Ishikawa (cell line): ENCODE measurements around the gene PPP1R13B.

Source experiments
- CEBPB ChIP-seq: IDR thresholded peaks from 2 replicates; pipeline ENCODE4 v1.6.1; 2012
- CREB1 ChIP-seq: IDR thresholded peaks from 2 replicates; pipeline ENCODE4 v1.6.1; 2012; ENCODE audit warnings: low read depth
- EP300 ChIP-seq: IDR thresholded peaks from 2 replicates; pipeline ENCODE4 v1.6.1; 2012; ENCODE audit warnings: borderline replicate concordance
- FOXM1 ChIP-seq: IDR thresholded peaks from 2 replicates; pipeline ENCODE4 v1.6.1; 2012; ENCODE audit warnings: low read depth, borderline replicate concordance
- RAD21 ChIP-seq: IDR thresholded peaks from 2 replicates; pipeline ENCODE4 v1.6.1; 2012; ENCODE audit warnings: low read depth
- TAF1 ChIP-seq: IDR thresholded peaks from 2 replicates; pipeline ENCODE4 v1.6.1; 2012; ENCODE audit warnings: low read depth, mild to moderate bottlenecking
- TCF12 ChIP-seq: IDR thresholded peaks from 2 replicates; pipeline ENCODE4 v1.6.1; 2012; ENCODE audit warnings: low read depth
- TEAD4 ChIP-seq: IDR thresholded peaks from 2 replicates; pipeline ENCODE4 v1.6.1; 2012
- USF1 ChIP-seq: IDR thresholded peaks from 2 replicates; pipeline ENCODE4 v1.6.1; 2012
- YY1 ChIP-seq: IDR thresholded peaks from 2 replicates; pipeline ENCODE4 v1.6.1; 2012; ENCODE audit warnings: low read depth
- ZBTB7A ChIP-seq: IDR thresholded peaks from 2 replicates; pipeline ENCODE4 v1.6.1; 2012; ENCODE audit warnings: low read depth
- TF ChIP-seq, protein P1 (sequence below): IDR thresholded peaks from 2 replicates; pipeline ENCODE4 v1.6.1; 2012
- TF ChIP-seq, protein P2 (sequence below): IDR thresholded peaks from 2 replicates; pipeline ENCODE4 v1.6.1; 2012; ENCODE audit warnings: low read depth, mild to moderate bottlenecking

DNA sequence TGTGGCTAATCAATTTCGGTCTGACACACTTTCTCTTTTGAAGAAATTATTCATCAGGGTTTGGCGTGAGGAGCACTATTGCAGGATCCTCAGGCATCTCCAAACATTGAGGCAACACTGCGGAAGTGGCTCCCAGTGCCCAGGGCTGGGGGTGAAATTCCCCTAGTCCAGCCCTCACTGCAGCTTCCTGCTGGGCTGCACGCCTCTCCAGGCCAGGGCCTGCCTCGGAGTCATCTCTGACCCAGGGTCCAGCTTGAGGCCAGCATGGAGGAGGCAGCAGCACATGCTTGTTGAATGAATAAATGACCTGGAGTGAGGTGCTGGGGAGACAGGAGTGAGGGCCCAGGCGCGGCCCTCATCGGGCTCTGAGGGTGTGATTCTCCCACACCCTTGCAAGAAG, 44.9 kb upstream of the PPP1R13B start:
- TF ChIP-seq TEAD4: no peak
- TF ChIP-seq ZBTB7A: no peak
- TF ChIP-seq, protein P1, sequence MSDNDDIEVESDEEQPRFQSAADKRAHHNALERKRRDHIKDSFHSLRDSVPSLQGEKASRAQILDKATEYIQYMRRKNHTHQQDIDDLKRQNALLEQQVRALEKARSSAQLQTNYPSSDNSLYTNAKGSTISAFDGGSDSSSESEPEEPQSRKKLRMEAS: no peak
- TF ChIP-seq TAF1: no peak
- no peak for TF ChIP-seq EP300
- TF ChIP-seq RAD21: no peak
- TF ChIP-seq TCF12: no peak
- TF ChIP-seq YY1: no peak
- no peak for TF ChIP-seq USF1
- TF ChIP-seq CEBPB: no peak
- TF ChIP-seq, protein P2, sequence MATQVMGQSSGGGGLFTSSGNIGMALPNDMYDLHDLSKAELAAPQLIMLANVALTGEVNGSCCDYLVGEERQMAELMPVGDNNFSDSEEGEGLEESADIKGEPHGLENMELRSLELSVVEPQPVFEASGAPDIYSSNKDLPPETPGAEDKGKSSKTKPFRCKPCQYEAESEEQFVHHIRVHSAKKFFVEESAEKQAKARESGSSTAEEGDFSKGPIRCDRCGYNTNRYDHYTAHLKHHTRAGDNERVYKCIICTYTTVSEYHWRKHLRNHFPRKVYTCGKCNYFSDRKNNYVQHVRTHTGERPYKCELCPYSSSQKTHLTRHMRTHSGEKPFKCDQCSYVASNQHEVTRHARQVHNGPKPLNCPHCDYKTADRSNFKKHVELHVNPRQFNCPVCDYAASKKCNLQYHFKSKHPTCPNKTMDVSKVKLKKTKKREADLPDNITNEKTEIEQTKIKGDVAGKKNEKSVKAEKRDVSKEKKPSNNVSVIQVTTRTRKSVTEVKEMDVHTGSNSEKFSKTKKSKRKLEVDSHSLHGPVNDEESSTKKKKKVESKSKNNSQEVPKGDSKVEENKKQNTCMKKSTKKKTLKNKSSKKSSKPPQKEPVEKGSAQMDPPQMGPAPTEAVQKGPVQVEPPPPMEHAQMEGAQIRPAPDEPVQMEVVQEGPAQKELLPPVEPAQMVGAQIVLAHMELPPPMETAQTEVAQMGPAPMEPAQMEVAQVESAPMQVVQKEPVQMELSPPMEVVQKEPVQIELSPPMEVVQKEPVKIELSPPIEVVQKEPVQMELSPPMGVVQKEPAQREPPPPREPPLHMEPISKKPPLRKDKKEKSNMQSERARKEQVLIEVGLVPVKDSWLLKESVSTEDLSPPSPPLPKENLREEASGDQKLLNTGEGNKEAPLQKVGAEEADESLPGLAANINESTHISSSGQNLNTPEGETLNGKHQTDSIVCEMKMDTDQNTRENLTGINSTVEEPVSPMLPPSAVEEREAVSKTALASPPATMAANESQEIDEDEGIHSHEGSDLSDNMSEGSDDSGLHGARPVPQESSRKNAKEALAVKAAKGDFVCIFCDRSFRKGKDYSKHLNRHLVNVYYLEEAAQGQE: no peak
- no peak for TF ChIP-seq CREB1
- TF ChIP-seq FOXM1: no peak
